Omental fat pad (tissue), 4 donors: Measurements from ENCODE around the gene SRXN1. TPM values are rescaled to one million over a fixed set of nuclear protein-coding genes. Genes with fewer than 3 reads are reported as not detected.
"Not testable (repeated sequence)": the region's sequence is repeated elsewhere in the genome, so short reads cannot be mapped to it uniquely, and the experiment has no call there.

Source experiments
- ATAC-seq: fragments of 150-250 bp; one replicate; pipeline ENCODE4 v1.9.1; 2016; ENCODE audit warnings: mild to moderate bottlenecking, moderate library complexity; ENCODE audit not compliant: low FRiP score
- DNase-seq: peaks from one replicate; pipeline ENCODE4 v3.0.0-alpha.2; 2019; ENCODE audit warnings: low spot score
- total RNA-seq, 4 donors: library from RNA; depleted of rRNA; stranded (reverse); fragments of >200 nt; gene quantifications; one replicate each; pipeline ENCODE4 v1.1.0, GENCODE V29; 2016
- TF ChIP-seq, protein P1 (sequence below), 3 donors: fragments of 450-650 bp; IDR thresholded peaks; one replicate each; pipeline ENCODE4 v1.5.1; 2016 to 2017; ENCODE audit warnings: antibody characterized with exemption in 3 of 3, mild to moderate bottlenecking in 3 of 3, moderate library complexity in 2 of 3

The SRXN1 gene
- total RNA-seq, 4 donors from 2014 or later, result 43.4 to 62.4 (median 48.5) TPM

GRCh38 chr20:695165-695866 lies 42.3 kb upstream of the SRXN1 start:
- no peak for ATAC-seq
- no peak for DNase-seq
- TF ChIP-seq, protein P1, sequence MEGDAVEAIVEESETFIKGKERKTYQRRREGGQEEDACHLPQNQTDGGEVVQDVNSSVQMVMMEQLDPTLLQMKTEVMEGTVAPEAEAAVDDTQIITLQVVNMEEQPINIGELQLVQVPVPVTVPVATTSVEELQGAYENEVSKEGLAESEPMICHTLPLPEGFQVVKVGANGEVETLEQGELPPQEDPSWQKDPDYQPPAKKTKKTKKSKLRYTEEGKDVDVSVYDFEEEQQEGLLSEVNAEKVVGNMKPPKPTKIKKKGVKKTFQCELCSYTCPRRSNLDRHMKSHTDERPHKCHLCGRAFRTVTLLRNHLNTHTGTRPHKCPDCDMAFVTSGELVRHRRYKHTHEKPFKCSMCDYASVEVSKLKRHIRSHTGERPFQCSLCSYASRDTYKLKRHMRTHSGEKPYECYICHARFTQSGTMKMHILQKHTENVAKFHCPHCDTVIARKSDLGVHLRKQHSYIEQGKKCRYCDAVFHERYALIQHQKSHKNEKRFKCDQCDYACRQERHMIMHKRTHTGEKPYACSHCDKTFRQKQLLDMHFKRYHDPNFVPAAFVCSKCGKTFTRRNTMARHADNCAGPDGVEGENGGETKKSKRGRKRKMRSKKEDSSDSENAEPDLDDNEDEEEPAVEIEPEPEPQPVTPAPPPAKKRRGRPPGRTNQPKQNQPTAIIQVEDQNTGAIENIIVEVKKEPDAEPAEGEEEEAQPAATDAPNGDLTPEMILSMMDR (IDR thresholded peaks at IDR 0.05), result no peak

- ATAC-seq, result no peak
- DNase-seq, result no peak
- TF ChIP-seq, protein P1 (IDR thresholded peaks at IDR 0.05), result no peak
These were observed 41.5 kb upstream of the SRXN1 start for GRCh38 chr20:694496-694895.

DNA sequence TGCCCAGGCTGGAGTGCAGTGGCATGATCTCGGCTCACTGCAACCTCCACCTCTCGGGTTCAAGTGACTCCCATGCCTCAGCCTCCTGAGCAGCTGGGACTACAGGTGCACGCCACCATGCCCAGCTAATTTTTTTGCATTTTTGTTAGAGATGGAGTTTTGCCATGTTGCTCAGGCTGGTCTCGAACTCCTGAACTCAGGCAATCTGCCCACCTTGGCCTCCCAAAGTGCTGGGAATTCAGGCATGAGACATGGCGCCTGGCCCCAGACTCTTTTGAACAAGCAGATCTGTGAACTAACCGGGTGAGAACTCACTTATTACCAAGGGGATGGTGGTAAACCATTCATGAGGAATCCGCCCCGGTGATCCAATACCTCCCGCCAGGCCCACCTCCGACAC lies 40.8 kb upstream of the SRXN1 start:
- ATAC-seq, DNase-seq: not testable (repeated sequence)

GRCh38 chr20:692044-692443 lies 39.0 kb upstream of the SRXN1 start:
- DNase-seq (no peak), ATAC-seq (no peak)
- TF ChIP-seq, protein P1 (IDR thresholded peaks at IDR 0.05), result no peak

- no peak for ATAC-seq
- TF ChIP-seq, protein P1 (IDR thresholded peaks at IDR 0.05), result no peak
- DNase-seq, result no peak
These were observed 36.9 kb upstream of the SRXN1 start for GRCh38 chr20:689947-690346.

- no peak for ATAC-seq
- no peak for DNase-seq
- TF ChIP-seq, protein P1 (IDR thresholded peaks at IDR 0.05), result no peak
These were observed 36.3 kb upstream of the SRXN1 start for GRCh38 chr20:689348-689747.

DNA sequence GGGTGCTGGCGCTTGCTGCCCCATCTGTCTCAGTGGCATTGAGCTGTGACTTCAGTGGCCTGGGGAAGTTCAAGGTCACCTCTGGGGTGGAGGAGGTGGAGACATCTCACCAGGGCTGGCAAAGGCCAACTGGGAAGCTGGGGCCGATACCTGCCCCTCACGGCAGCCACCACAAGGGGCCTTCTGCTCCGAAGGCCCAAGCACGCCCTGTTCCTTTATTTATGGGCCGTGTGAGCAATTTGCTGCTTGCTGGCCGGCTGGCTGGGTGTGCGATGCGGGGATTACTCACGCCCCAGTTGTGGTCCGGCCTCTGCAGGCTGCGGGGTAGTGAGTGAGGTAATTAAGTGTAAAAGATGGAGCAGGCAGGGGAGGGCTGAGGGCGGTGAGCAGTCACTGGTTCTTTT lies 35.8 kb upstream of the SRXN1 start:
- ATAC-seq (no peak), DNase-seq (no peak)
- TF ChIP-seq, protein P1 (IDR thresholded peaks at IDR 0.05), result no peak
